SH-SY5Y (cell line): ENCODE data around the gene ANKHD1.

ENCODE experiments used
- GATA2 ChIP-seq: IDR thresholded peaks from 2 replicates; pipeline ENCODE4 v1.6.1; 2011; ENCODE audit warnings: mild to moderate bottlenecking, low read depth, low read length
- GATA3 ChIP-seq: IDR thresholded peaks from 2 replicates; pipeline ENCODE4 v1.6.1; 2011; ENCODE audit warnings: low read depth, mild to moderate bottlenecking, low read length, moderate library complexity

DNA sequence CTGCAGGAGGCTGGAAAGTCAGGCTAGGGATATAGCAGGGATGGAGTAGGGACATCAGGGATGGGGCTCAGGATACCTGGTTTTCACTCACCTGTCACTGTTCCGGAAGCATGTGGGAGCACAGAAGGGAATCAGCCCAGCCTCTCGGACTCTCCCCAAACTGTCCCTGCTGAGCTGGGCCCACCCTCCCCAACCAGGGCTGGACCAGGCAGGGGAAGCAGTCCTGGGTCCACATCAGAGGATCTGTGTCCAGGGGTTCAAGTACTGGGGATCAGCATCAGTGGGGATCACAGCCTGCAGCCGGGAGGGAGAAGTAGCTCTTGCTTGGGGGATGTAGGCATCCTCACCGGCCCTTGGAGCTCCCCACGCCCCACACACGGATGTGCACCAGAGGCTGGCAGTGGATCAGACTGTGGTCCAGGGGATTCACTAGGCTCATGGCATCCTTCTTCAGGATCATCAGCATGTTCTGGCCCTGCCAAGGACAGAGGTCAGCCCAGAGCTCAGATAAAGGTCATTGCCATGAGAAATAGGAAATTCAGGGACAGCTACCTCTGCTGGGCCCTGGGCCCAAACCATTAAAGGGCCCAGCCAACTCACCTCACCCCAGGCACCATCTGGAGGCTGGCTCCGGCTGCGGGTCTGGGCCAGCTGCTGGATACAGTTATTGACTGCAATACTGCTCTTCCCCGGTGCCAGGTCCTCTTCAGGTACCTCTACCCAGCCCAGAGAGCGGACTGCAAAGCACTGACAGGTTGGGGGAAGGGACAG lies 160.3 kb downstream of the ANKHD1 start:
- TF ChIP-seq GATA2 (no peak), GATA3 (no peak)
